ENCODE data around the gene CD34. TPM values are rescaled to one million over a fixed set of nuclear protein-coding genes. Genes with fewer than 3 reads are reported as not detected.

CD34 gene
- polyA plus RNA-seq, 4 donors: 83.0 to 171 (median 112) TPM

DNA sequence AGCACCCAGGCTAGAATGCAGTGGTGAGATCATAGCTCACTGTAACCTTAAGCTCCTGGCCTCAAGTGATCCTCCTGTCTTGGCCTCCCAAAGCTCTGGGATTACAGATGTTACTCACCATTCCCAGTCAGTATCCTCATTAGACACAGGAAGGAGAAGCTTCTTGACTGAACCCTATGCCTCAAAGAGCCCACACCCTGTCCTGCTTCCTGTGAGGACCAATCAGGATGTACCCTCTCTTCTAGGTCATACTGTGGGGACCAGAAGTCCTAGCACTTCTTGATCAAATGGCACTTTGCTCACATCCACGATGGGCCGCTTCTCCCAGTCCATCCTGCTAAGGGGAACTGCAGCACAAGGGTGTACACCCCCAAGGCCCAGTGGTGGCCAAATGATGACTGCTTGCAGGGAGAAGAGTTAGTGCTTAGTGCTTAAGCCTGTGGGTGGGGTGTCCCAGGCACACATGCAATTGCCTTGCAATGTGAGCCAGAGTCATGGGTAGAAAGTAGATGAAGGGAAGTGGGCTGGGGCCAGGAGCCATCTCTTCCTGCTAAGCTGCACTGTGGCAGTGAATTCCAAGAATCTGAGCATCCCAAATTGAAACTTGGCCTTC lies 9.8 kb downstream of the CD34 start:
- no peak for DNase-seq (ENCODE audit: low read depth in 4 of 4, low spot score in 3 of 4)

DNA sequence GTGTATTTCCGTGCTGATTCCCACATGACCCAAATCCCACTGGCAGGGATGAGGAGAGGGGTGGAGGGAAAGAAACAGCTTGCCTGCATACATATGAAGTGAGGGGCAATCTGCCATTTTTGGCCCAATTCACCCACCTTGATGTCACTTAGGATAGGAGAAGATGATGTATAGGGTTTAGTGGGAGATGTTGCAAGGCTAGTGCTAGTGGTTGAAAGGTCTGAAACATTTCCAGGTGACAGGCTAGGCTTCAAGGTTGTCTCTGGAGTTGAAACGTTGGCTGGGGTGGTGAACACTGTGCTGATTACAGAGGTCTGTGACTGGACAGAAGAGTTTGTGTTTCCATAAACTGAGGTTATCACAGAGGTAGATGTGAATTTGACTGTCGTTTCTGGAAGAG lies 12.1 kb downstream of the CD34 start:
- DNase-seq (ENCODE audit: low read depth in 4 of 4, low spot score in 3 of 4): no peak

DNA sequence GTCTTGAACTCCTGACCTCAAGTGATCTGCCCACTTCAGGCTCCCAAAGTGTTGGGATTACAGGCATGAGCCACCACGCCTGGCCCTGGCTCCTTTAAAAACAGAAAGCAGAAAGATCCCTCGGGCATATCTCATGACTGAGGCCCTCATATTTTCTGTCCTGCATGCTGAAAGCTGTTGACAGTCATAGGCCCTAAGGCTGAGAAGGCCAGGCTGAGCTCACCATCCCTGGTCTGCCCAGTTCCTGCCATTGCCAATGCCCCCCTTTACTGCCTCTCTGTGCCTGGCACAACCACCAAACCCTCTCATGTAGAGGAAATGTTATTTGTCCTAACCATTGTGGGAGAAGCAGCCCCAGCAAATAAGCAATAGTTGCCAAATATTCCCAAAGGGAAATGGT lies 12.7 kb downstream of the CD34 start:
- DNase-seq (ENCODE audit: low read depth in 4 of 4, low spot score in 3 of 4): no peak

GRCh38 chr1:207897188-207897587 lies 13.7 kb downstream of the CD34 start:
- DNase-seq (ENCODE audit: low read depth in 4 of 4, low spot score in 3 of 4): no peak

DNA sequence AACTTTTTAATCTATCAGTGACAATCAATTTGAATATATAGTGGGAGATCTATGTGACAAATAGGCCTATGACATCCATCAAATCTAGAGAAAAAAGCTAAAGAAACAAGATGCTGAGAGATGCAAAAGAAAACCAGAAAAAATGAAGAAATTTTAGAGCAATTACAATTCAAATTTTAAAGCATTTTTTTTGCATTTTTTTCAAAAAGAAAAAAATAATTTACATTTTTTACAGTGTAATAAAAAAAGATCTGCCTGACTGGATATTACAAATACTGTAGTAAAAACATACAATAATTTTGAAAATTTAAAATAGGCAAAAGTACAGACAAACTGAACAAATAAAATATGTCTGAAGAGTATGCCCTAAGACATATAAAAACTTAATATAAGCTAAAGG lies 14.4 kb downstream of the CD34 start:
- DNase-seq (ENCODE audit: low read depth in 4 of 4, low spot score in 3 of 4): no peak

DNA sequence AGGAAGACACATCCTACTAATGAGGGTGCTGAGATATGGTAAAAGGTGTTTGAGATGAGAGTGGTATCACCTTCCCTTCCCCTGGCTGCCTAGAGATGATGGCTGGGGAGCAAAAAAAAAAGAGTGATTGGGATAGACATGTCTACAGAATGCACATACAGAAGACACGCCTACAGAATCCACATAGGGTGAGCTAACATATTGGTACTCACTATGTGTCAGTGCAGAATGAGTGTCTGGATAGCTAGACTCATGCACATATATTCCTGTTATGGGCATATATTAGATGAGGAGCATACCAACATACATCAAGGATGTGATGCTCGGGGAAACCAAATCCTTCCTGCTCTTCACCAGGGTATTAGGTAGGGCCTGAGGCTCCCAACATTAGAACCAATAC lies 16.2 kb downstream of the CD34 start:
- no peak for DNase-seq (ENCODE audit: low read depth in 4 of 4, low spot score in 3 of 4)

GRCh38 chr1:207893737-207894582 lies 17.0 kb downstream of the CD34 start:
- no peak for DNase-seq (ENCODE audit: low read depth in 4 of 4, low spot score in 3 of 4)

DNA sequence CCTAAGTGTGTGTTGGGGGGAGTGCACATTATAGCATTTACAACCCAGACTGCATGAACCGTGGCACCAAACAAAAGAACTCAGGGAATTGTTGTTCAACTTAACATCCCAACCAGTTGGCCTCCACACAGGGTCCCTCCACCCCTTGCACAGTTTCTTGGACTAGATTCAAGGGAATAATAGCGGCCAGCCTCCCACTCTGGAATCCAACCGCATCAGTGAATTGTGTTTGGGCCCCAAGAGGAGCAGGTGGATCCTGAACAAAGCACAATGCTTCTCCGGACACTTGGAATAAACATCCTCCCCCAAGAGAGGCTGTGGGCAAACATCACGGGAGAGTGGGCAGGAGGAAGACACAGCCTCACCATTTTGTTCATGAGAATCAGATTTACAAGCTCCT lies 18.2 kb downstream of the CD34 start:
- no peak for DNase-seq (ENCODE audit: low read depth in 4 of 4, low spot score in 3 of 4)

DNA sequence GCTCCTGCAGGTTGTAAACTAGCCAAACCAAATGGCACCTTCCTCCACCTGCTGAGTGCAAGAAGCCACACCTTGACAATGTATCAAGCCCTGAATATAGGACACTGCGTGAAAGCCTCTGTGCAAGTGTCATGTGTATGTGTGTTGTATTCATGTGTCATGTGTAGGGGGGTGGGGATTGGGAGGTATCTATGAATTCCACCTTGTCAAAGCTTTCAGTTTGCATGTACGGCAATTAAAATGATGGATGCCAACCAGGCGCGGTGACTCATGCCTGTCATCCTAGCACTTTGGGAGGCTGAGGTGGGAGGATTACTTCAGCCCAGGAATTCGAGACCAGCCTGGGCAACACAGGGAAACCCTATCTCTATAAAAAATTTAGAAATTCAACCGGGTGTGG lies 19.8 kb downstream of the CD34 start:
- no peak for DNase-seq (ENCODE audit: low read depth in 4 of 4, low spot score in 3 of 4)

DNA sequence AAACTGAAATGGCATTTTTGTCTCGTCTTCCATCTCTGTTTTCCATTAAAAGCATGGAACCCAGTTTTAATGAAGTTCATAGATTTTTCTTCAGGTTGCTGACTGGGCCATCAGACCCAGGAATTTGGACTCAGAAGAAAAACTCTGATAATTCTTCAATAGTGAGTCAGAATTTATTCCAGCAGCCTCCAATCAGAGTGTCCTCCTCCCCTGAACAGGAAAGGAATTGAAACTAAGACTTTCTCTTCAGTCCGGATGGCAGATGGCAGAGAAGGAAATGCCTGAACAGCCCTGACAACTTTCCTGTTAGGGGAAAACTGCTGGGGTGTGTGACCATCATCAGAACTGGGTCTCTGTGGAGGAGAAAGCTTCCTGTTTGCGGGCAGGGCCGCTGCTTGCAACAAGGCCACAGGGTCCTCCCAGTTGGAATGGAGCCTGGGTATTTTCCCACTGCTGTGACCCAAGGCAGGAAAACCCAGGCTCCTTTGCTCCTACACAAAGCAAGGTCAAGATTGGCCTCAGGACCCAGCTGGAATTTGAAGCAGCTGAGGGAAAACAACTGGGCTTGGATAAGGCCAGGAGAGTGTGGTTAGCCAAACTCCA lies 20.7 kb downstream of the CD34 start:
- DNase-seq (ENCODE audit: low read depth in 4 of 4, low spot score in 3 of 4): no peak

DNA sequence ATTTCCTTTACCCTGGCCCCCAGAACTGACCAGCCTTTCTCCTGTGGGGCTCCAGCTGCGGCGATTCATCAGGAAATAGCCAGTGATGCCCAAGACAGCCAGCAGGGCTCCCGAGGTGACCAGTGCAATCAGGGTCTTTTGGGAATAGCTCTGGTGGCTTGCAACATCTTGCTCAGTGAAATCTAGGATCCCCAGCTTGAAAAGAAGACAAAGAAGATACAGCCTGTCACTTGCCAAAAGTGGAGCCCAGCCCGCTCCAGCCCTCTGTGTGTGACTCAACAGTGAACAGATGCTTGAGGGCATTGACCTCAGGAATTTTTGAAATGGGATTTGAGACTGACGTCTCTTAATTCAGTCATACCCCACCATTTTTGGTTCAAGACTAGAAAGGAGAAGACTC lies 22.3 kb downstream of the CD34 start:
- DNase-seq (ENCODE audit: low read depth in 4 of 4, low spot score in 3 of 4): no peak

- DNase-seq (ENCODE audit: low read depth in 4 of 4, low spot score in 3 of 4): no peak
Measured at GRCh38 chr1:207887542-207888201, 23.3 kb downstream of the CD34 start.

DNA sequence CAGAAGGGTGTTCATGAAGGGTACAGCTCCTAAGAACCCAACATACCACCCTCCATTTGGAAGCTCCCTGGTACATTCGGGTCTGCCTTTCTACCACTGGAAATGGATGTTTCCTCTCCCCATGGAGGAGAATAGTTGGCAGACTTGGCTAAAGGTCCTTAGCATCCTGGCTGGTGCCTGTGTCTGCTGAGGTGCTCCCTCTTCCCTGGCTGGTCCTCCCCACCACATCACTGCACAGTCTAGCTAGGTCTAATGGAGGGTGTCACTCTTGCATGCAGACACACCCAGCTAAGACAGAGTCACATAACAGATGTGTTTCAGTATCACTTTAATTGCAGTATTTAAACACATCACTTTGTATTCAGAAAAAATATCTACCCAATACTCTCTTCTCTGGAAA lies 24.7 kb downstream of the CD34 start:
- no peak for DNase-seq (ENCODE audit: low read depth in 4 of 4, low spot score in 3 of 4)

DNA sequence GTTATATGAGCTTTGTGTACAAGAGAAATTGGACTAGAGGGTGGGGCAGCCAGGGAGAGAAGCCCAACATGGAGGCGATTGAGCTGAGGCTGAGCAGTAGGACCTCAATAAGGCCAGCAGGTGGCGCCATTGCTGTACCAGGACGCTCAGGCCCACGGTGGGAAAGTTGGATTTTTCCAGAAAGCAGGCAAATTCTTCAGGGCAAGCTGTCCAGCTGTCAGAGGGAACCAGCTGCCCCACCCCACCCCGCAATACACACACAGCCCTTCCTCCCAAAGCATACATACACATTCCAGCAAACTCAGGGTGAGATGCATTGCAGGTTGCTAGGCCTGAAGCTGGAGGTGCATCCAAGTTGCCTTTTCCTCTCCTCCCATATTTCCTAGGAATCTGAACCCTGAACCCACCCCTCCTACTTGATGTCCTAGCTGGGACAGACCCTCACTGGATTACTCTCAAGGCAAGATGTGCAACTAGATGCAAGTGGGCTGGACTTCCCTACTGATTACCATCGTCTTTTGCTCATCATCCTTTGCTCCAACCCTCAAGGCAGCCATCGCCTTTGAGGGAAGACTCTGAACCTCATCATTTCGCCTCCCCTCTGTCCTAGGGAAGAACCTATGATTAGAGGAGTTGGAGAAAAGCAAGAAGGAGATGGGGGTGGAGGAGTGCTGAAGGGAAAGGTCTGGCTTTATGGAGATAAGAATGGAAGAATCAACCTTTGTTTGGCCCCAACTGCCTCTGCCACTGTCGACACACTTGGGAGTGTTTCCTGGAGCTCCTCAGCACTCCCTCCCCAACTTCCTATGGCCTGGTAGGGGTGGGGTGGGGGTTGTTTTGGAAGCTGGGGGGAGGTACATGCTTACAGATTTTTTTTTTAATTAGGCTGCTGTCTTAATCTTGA lies 25.5 kb downstream of the CD34 start:
- peak in 3 of 4 donors; percentile 63 to 71 (median 65) for DNase-seq (ENCODE audit: low read depth in 4 of 4, low spot score in 3 of 4)

GRCh38 chr1:207884266-207885029 lies 26.5 kb downstream of the CD34 start:
- no peak for DNase-seq (ENCODE audit: low read depth in 4 of 4, low spot score in 3 of 4)

DNA sequence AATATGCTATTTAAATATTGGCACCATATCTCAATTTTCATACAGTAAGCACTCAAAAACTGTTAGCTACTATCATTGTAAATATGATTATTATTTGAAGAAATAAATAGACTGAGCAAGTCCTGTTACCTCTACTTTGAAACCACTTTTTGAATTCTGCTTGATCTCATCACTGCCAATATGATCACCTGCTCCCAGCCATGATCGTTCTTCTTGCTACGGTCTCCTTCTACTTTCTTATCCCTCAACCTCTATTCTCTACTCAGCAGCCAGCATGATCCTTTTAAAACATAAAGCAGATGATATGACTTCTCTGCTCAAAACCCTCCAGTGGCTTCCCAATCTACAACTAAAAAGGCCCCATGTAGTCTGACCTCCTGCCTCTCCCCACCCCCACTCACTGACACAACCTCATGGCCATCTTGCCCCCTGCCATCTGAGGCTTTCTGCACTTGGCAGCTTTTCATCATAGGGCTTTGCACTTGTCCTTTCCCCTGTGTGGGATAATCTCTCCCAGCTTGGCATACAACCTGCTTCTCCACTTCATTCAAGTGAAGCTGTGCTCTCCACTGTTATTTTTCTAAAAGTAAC lies 27.2 kb downstream of the CD34 start:
- DNase-seq (ENCODE audit: low read depth in 4 of 4, low spot score in 3 of 4): no peak

- no peak for DNase-seq (ENCODE audit: low read depth in 4 of 4, low spot score in 3 of 4)
Measured at GRCh38 chr1:207883104-207883651, 27.7 kb downstream of the CD34 start.

DNA sequence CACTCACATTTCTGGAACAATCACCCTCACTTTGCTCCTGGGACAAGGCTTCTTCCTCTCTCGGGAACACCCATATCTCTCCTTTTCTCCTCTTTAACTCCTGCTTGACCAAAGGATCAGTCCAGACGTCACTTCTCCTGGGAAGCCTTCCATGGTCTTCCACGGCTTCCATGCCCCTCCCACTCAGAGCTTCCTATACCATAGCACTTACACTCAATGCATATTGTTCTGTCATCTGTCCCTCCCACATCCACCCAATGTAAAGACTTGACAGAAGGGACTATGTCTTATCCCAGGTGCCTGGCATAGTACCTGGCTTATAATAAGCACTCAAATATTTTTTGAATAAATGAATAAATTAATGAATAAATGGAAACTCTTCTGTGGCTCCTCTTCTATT lies 28.2 kb downstream of the CD34 start:
- DNase-seq (ENCODE audit: low read depth in 4 of 4, low spot score in 3 of 4): no peak

GRCh38 chr1:207878939-207879338 lies 32.0 kb downstream of the CD34 start:
- no peak for DNase-seq (ENCODE audit: low read depth in 4 of 4, low spot score in 3 of 4)

Data from left renal pelvis (tissue), 4 donors.